HG03520 (cell line): ENCODE data around the gene RSF1.

Source experiments
- ATAC-seq: cut with Tn5 transposase; IDR thresholded peaks from one replicate; pipeline ENCODE4 v1.9.1; 2021; ENCODE audit warnings: mild to moderate bottlenecking, moderate library complexity; ENCODE audit not compliant: unreplicated experiment

The RSF1 gene

GRCh38 chr11:77695417-77695816, 125.1 kb downstream of the RSF1 start:
- ATAC-seq = no peak

GRCh38 chr11:77690649-77691048, 129.9 kb downstream of the RSF1 start:
- no peak for ATAC-seq

- no peak for ATAC-seq
These were observed 133.4 kb downstream of the RSF1 start for GRCh38 chr11:77687088-77687487.

- ATAC-seq = no peak
These were observed 143.4 kb downstream of the RSF1 start for GRCh38 chr11:77677138-77677537.

GRCh38 chr11:77672264-77672663, 148.3 kb downstream of the RSF1 start:
- no peak for ATAC-seq

GRCh38 chr11:77669848-77670511, 150.5 kb downstream of the RSF1 start:
- no peak for ATAC-seq

- ATAC-seq = no peak
These were observed 151.8 kb downstream of the RSF1 start for GRCh38 chr11:77668760-77669159.

- ATAC-seq = no peak
These were observed 155.1 kb downstream of the RSF1 start for GRCh38 chr11:77665240-77665965.

GRCh38 chr11:77661670-77662069, 158.9 kb downstream of the RSF1 start:
- no peak for ATAC-seq

- no peak for ATAC-seq
These were observed 159.6 kb downstream of the RSF1 start for GRCh38 chr11:77660947-77661346.

GRCh38 chr11:77658213-77659013, 162.1 kb downstream of the RSF1 start:
- ATAC-seq = no peak

GRCh38 chr11:77656362-77656761, 164.2 kb downstream of the RSF1 start:
- no peak for ATAC-seq

- no peak for ATAC-seq
These were observed 165.6 kb downstream of the RSF1 start for GRCh38 chr11:77654770-77655434.

GRCh38 chr11:77650123-77650522, 170.4 kb downstream of the RSF1 start:
- no peak for ATAC-seq

GRCh38 chr11:77647654-77648305, 172.7 kb downstream of the RSF1 start:
- ATAC-seq = no peak

- no peak for ATAC-seq
These were observed 175.6 kb downstream of the RSF1 start for GRCh38 chr11:77644887-77645286.

GRCh38 chr11:77642228-77642627, 178.3 kb downstream of the RSF1 start:
- no peak for ATAC-seq

- peak; percentile 89 for ATAC-seq
These were observed 183.0 kb downstream of the RSF1 start, which contains the start of gene CLNS1A for GRCh38 chr11:77637345-77638165. Gene CLNS1A (minus strand): TSS chr11:77637794. CDS start chr11:77637714, 80 bp downstream.

- ATAC-seq = no peak
These were observed 183.7 kb downstream of the RSF1 start for GRCh38 chr11:77636731-77637344.
